ENCODE results near the gene PDRG1. TPM values are rescaled to one million over a fixed set of nuclear protein-coding genes. Genes with fewer than 3 reads are reported as not detected.
"Not testable (repeated sequence)": the region's sequence is repeated elsewhere in the genome, so short reads cannot be mapped to it uniquely, and the experiment has no call there.

Gene PDRG1
- total RNA-seq, 1 experiment from 2014 or later: 24.3 TPM

GRCh38 chr20:31933698-31934097 is 18.1 kb downstream of the PDRG1 start:
- H3K4me1 ChIP-seq (ENCODE audit: insufficient read depth, low read length, poor library complexity, severe bottlenecking): no peaks in the 10 kb centered on the region
- no peaks in the 10 kb centered on the region for H3K9me3 ChIP-seq (ENCODE audit: low read depth, low read length, poor library complexity, severe bottlenecking)
- H3K36me3 ChIP-seq (ENCODE audit: insufficient read depth, low read length, poor library complexity, severe bottlenecking): no peaks in the 10 kb centered on the region
- ChIA-PET POLR2A (ENCODE audit: low non-redundant PET) (no interaction called here), CTCF (no interaction called here)
- H3K27me3 ChIP-seq (replicated peaks; ENCODE audit: insufficient read depth, low read depth, low read length, poor library complexity): no peaks in the 10 kb centered on the region
- DNase-seq (ENCODE audit: low spot score): no peak
- no TSS peak for BruUV-seq (replicated peaks)
- no peak overlapping the region for H3K27ac ChIP-seq (ENCODE audit: low read depth, low read length, poor library complexity, severe bottlenecking)
- no peak overlapping the region for H3K4me3 ChIP-seq (ENCODE audit: low read depth, low read length, poor library complexity, severe bottlenecking)
- intact Hi-C loops (cut with micrococcal nuclease; ENCODE audit: unreplicated experiment): no loop called here
- TF ChIP-seq CTCF (conservative IDR thresholded peaks at IDR 0.05; ENCODE audit: low read depth, low read length): no peak
- TF ChIP-seq EZH2 (IDR thresholded peaks at IDR 0.05; ENCODE audit: borderline replicate concordance, low read depth, low read length, poor library complexity, severe bottlenecking): no peak

GRCh38 chr20:31930779-31931178 is 21.1 kb downstream of the PDRG1 start:
- intact Hi-C loops (cut with micrococcal nuclease; ENCODE audit: unreplicated experiment): no loop called here
- TF ChIP-seq CTCF (conservative IDR thresholded peaks at IDR 0.05; ENCODE audit: low read depth, low read length) (no peak), EZH2 (IDR thresholded peaks at IDR 0.05; ENCODE audit: borderline replicate concordance, low read depth, low read length, poor library complexity, severe bottlenecking) (no peak)
- Histone ChIP-seq H3K36me3 (ENCODE audit: insufficient read depth, low read length, poor library complexity, severe bottlenecking) (no peaks in the 10 kb centered on the region), H3K27me3 (replicated peaks; ENCODE audit: insufficient read depth, low read depth, low read length, poor library complexity) (peaks cover 7% of the 10 kb centered on the region), H3K4me3 (ENCODE audit: low read depth, low read length, poor library complexity, severe bottlenecking) (no peak overlapping the region), H3K27ac (ENCODE audit: low read depth, low read length, poor library complexity, severe bottlenecking) (no peak overlapping the region), H3K4me1 (ENCODE audit: insufficient read depth, low read length, poor library complexity, severe bottlenecking) (no peaks in the 10 kb centered on the region), H3K9me3 (ENCODE audit: low read depth, low read length, poor library complexity, severe bottlenecking) (no peaks in the 10 kb centered on the region)
- BruUV-seq (replicated peaks): no TSS peak
- CTCF ChIA-PET: no interaction called here
- no peak for DNase-seq (ENCODE audit: low spot score)
- POLR2A ChIA-PET (ENCODE audit: low non-redundant PET): no interaction called here

GRCh38 chr20:31929631-31930030 is 22.2 kb downstream of the PDRG1 start:
- CTCF ChIA-PET; POLR2A ChIA-PET (ENCODE audit: low non-redundant PET); BruUV-seq (replicated peaks): not testable (repeated sequence)

GRCh38 chr20:31927627-31928159 is 24.2 kb downstream of the PDRG1 start:
- ChIA-PET POLR2A (ENCODE audit: low non-redundant PET) (no interaction called here), CTCF (no interaction called here)
- no peak for TF ChIP-seq EZH2 (IDR thresholded peaks at IDR 0.05; ENCODE audit: borderline replicate concordance, low read depth, low read length, poor library complexity, severe bottlenecking)
- TF ChIP-seq CTCF (conservative IDR thresholded peaks at IDR 0.05; ENCODE audit: low read depth, low read length): no peak
- Histone ChIP-seq H3K27me3 (replicated peaks; ENCODE audit: insufficient read depth, low read depth, low read length, poor library complexity) (peaks cover 7% of the 10 kb centered on the region), H3K4me1 (ENCODE audit: insufficient read depth, low read length, poor library complexity, severe bottlenecking) (no peaks in the 10 kb centered on the region), H3K9me3 (ENCODE audit: low read depth, low read length, poor library complexity, severe bottlenecking) (no peaks in the 10 kb centered on the region), H3K4me3 (ENCODE audit: low read depth, low read length, poor library complexity, severe bottlenecking) (no peak overlapping the region), H3K36me3 (ENCODE audit: insufficient read depth, low read length, poor library complexity, severe bottlenecking) (no peaks in the 10 kb centered on the region), H3K27ac (ENCODE audit: low read depth, low read length, poor library complexity, severe bottlenecking) (no peak overlapping the region)
- BruUV-seq (replicated peaks): no TSS peak
- intact Hi-C loops (cut with micrococcal nuclease; ENCODE audit: unreplicated experiment): no loop called here
- DNase-seq (ENCODE audit: low spot score): no peak

More at GRCh38 chr20:31929631-31930030, 22.2 kb downstream of the PDRG1 start:
- DNase-seq (ENCODE audit: low spot score); H3K27ac ChIP-seq (ENCODE audit: low read depth, low read length, poor library complexity, severe bottlenecking); intact Hi-C loops (cut with micrococcal nuclease; ENCODE audit: unreplicated experiment); H3K4me1 ChIP-seq (ENCODE audit: insufficient read depth, low read length, poor library complexity, severe bottlenecking); H3K27me3 ChIP-seq (replicated peaks; ENCODE audit: insufficient read depth, low read depth, low read length, poor library complexity); H3K9me3 ChIP-seq (ENCODE audit: low read depth, low read length, poor library complexity, severe bottlenecking); H3K4me3 ChIP-seq (ENCODE audit: low read depth, low read length, poor library complexity, severe bottlenecking); H3K36me3 ChIP-seq (ENCODE audit: insufficient read depth, low read length, poor library complexity, severe bottlenecking): not testable (repeated sequence)

Measured in A673 (cell line).